Transverse colon (tissue), 4 donors: ENCODE data around the gene CLDN11.

ENCODE experiments used
- POLR2AphosphoS5 ChIP-seq, 3 donors: sonication (generic); formaldehyde crosslinking; IDR thresholded peaks; one replicate each; pipeline ENCODE4 v1.6.1; 2016; ENCODE audit warnings: antibody characterized with exemption in 3 of 3
- TF ChIP-seq, protein P1 (sequence below), 5 experiments: fragments of 200-600 bp in 3 of 5; fragments of 450-650 bp in 2 of 5; sonication (generic) in 3 of 5; IDR thresholded peaks; 1 replicate in 2 of 5; 2 replicates in 3 of 5; pipeline ENCODE4 v1.5.1; 2016 to 2017; ENCODE audit warnings: antibody characterized with exemption in 5 of 5, inconsistent platforms in 3 of 5, mild to moderate bottlenecking in 2 of 5, moderate library complexity in 1 of 5

- TF ChIP-seq, protein P1, sequence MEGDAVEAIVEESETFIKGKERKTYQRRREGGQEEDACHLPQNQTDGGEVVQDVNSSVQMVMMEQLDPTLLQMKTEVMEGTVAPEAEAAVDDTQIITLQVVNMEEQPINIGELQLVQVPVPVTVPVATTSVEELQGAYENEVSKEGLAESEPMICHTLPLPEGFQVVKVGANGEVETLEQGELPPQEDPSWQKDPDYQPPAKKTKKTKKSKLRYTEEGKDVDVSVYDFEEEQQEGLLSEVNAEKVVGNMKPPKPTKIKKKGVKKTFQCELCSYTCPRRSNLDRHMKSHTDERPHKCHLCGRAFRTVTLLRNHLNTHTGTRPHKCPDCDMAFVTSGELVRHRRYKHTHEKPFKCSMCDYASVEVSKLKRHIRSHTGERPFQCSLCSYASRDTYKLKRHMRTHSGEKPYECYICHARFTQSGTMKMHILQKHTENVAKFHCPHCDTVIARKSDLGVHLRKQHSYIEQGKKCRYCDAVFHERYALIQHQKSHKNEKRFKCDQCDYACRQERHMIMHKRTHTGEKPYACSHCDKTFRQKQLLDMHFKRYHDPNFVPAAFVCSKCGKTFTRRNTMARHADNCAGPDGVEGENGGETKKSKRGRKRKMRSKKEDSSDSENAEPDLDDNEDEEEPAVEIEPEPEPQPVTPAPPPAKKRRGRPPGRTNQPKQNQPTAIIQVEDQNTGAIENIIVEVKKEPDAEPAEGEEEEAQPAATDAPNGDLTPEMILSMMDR (IDR thresholded peaks at IDR 0.05), result no peak
- TF ChIP-seq POLR2AphosphoS5 (IDR thresholded peaks at IDR 0.05), result no peak
Observed at GRCh38 chr3:170477395-170477794, 58.7 kb downstream of the CLDN11 start.
